Raji (cell line): ENCODE measurements around the gene HDAC3.

Experiments used
- POLR2A ChIP-seq: IDR thresholded peaks from 2 replicates; pipeline ENCODE4 v1.6.1; 2011; ENCODE audit warnings: low read depth, low read length, control low read depth; ENCODE audit not compliant: insufficient read depth

The HDAC3 gene

GRCh38 chr5:141647242-141647641 lies 10.6 kb upstream of the HDAC3 start:
- TF ChIP-seq POLR2A = no peak

DNA sequence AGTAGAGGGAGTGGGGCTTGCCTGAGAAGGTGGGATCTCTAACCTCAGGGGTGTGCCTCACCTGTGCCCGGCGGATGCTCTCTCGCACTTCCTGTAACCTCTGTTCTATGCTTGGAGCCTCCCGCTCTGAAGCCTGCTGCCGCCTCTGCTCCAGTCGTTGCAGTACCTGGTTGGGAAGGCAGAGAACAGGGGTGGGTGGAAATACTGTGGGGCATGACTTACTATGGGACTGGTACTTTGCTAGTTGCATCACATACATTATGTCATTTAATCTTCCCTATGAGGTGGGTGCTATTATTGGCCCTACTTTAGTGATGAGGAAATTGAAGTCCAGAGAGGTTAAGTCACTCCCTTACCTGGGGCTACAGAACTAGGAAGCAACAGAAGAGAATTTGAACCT lies 9.4 kb upstream of the HDAC3 start:
- TF ChIP-seq POLR2A = no peak

DNA sequence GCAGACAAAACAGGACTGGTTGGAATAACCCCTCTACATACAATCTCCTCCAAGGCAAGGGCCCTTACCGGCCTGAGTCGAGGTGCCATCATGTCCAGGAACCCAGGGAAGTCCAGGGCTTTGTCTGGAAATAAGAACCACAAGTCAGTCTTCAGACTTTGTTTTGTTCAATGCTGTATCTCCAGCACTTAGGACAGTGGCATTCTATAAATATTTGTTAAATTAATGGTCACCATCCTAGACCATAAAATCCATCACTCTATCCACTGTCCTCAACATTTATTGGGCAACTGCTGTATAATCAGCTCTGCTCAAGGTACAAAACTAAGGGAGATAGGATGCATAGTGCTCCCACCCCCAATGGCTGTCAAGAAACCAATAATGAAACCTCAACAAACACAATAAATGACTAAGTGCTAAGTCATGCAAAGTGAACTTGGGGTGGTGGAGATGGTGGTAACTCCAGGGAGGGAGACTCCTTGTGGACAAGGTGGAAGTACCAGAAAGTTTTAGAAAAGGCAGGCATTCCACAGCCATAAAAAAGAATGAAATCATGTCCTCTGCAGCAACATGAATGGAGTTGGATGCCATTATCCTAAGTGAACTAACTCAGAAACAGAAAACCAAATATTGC lies 5.1 kb upstream of the HDAC3 start:
- TF ChIP-seq POLR2A = no peak

DNA sequence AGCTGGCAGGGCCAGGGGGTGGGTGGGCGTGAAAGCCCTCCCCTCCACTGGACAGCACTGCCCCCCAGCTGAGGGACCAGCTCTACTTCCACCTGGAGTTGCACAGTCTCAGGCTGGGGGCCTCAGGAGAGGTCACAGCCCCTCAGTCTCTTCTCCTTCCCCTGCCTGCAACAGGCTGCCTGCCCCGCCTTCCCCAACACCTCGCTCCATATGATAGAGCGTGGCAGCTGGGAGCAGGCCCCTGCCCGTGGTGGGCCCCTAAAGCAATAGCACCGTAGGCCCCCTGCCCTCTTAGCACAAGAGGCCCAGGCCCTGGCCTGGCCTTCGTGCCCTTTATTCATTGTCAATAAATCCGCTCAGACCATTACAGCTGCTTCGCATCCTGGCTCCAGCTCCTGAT lies 4.0 kb upstream of the HDAC3 start:
- TF ChIP-seq POLR2A = no peak

DNA sequence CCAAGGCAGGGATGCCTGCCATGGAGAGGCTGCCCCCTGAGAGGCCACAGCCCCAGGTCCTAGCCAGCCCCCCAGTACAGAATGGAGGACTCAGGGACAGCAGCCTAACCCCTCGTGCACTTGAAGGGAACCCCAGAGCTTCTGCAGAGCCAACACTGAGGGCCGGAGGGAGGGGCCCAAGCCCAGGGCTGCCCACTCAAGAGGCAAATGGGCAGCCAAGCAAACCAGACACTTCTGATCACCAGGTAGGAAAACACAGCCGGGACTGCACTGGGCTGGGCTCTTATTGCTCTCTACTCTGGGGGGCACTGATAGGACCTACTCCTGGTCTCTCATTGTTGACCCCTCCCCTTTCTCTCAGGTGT lies 3.4 kb upstream of the HDAC3 start:
- TF ChIP-seq POLR2A = no peak

DNA sequence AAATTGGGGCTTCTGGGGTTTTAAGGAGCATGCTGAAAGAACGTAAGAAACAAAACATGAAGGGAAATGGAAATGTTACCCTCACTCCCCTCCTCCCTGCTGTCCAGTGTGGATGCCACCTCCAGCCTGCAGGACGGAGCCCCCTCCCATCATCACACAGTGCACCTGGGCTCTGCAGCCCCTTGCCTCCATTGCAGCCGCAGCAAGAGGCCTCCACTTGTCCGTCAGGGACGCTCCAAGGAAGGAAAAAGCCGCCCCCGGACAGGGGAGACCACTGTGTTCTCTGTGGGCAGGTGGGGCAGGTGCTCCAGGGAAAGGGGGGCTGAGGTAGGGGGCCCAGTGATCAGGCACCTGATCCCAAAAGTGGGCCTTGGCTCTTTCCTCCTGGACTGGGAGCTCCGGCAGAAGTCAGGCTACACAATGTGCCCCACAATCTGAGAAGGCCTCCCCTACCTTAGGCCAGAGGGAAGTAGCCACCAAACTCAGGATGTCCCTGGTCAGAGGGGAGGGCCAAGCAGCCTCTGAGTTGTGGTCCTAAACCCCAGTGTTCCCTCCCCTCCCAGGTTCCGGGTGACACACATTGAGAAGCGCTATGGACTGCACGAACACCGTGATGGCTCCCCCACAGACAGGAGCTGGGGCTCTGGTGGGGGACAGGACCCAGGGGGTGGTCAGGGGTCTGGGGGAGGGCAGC lies 2.9 kb upstream of the HDAC3 start:
- no peak for TF ChIP-seq POLR2A

DNA sequence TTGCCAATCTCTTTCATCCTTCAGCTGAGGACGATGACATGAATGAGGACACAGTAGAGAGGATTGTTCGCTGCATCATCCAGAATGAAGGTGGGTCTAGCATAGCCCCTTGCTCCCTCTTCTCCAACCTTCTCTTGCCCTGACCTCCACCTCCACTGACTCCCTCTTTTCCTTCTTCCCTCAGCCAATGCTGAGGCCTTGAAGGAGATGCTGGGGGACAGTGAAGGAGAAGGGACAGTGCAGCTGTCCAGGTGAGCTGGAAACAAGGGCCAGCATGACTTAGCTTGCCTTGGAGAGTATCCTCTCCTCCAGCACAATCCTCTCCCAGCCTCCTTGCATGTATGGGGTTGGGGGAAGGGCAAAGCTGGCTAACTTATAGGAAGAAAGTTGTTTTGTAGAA lies 2.1 kb upstream of the HDAC3 start:
- TF ChIP-seq POLR2A = no peak

GRCh38 chr5:141637767-141638419 lies 1.2 kb upstream of the HDAC3 start:
- TF ChIP-seq POLR2A = 0 out of 2 replicates have a peak, but pooled peaks have one; percentile 10

GRCh38 chr5:141637123-141637766 lies 596 bp upstream of the HDAC3 start:
- TF ChIP-seq POLR2A = no peak

DNA sequence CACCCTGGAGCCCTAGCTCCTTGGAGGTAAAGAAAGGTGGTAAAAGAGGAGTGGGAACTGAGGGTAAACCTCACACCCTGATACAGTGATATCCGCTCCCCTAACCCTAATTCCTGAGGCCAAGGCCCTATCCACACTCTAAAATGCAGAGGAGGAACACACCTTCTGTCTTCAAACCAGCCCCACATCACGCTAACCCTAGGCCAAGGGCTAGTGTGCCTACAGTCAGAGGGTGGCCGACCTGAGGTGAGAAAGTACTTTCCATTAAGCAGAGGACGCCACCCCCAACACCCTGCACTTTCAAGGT lies 590 bp downstream of the HDAC3 start:
- TF ChIP-seq POLR2A = no peak

- TF ChIP-seq POLR2A = no peak
Observed at GRCh38 chr5:141635646-141636045, 1.0 kb downstream of the HDAC3 start.

- no peak for TF ChIP-seq POLR2A
Observed at GRCh38 chr5:141634720-141635119, 1.9 kb downstream of the HDAC3 start.

DNA sequence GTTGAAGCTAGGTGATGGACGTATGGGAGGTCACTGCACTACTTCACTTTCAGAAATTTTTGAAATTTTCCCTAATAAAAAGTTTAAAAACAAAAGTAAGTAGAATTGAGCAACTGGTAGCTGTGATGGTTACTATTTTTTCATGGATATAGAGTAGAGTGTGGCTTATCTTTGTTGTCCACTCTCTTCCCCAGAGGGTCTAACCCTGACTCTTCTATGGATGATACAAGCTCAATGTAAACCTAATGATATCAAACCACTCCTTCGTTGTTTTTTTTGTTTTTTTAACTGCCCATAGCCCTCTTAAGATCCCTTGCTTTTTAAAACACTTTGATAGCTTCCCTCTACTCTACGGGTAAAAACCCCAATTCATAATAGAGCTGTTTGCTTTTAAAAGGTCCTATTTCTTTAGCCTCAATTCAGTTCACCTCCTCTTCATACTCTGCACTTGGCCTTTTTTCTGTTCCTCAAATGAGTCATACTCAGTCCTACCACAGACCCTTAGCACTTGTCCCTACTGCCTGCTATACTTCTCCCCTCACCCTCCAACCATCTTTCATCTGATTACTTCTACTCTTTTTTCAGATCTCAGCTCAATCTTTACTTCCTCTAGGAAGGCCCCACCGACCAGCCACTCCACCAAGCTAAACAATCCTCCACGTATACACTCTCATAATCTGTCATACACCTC lies 2.6 kb downstream of the HDAC3 start:
- TF ChIP-seq POLR2A = no peak

DNA sequence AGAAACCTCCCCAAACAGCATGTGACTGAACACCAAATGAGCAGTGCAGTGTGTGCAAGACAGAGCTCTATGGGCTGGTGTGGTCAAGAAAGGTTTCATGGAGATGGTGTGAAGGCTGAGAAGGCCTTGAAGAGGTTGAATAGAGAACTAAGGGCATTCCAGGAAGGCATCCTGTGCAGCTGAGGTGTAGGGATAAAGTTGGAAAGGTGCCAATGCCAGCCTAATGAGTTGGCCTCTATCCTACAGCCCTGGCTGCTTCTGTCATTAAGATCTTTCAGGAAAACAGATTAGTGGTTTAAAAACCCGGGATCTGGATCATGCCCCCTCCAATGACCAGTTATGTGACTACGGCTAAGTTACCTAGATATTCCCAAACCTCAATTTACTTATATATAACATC lies 4.0 kb downstream of the HDAC3 start:
- no peak for TF ChIP-seq POLR2A

GRCh38 chr5:141630570-141631140 lies 6.0 kb downstream of the HDAC3 start:
- no peak for TF ChIP-seq POLR2A
